SU-DHL-6 (cell line): ENCODE measurements around the gene TTLL11.

Experiments
- H2AFZ ChIP-seq: fragments of 200-600 bp; sonication (generic); 2 replicates; pipeline ENCODE4 v1.6.1; 2014; ENCODE audit warnings: low read depth, mild to moderate bottlenecking, moderate library complexity, mixed read lengths, antibody characterized with exemption, low read length; ENCODE audit not compliant: severe bottlenecking
- H3F3A ChIP-seq: fragments of 200-600 bp; shearing (Covaris generic); 2 replicates; pipeline ENCODE4 v1.6.0; 2016; ENCODE audit warnings: antibody characterized with exemption, mild to moderate bottlenecking; ENCODE audit not compliant: insufficient read depth
- H3K27ac ChIP-seq: fragments of 200-600 bp; sonication (generic); 2 replicates; pipeline ENCODE4 v1.5.1; 2016; ENCODE audit warnings: low read depth, mild to moderate bottlenecking, low read length, moderate library complexity, mixed read lengths
- H3K27me3 ChIP-seq: fragments of 200-600 bp; sonication (generic), shearing (Covaris generic); 2 replicates; pipeline ENCODE4 v1.6.0; 2014; ENCODE audit warnings: mild to moderate bottlenecking, low read length
- H3K36me3 ChIP-seq: fragments of 200-600 bp; sonication (generic); 2 replicates; pipeline ENCODE4 v1.6.1; 2014; ENCODE audit warnings: mild to moderate bottlenecking, low read length, mixed read lengths
- H3K4me2 ChIP-seq: fragments of 300-600, 200-600 bp; shearing (Covaris generic), sonication (generic); 2 replicates; pipeline ENCODE4 v1.6.0; 2014; ENCODE audit warnings: low read length, low read depth, mild to moderate bottlenecking; ENCODE audit not compliant: poor library complexity, severe bottlenecking
- H3K4me3 ChIP-seq: fragments of 200-600 bp; sonication (generic); 2 replicates; pipeline ENCODE4 v1.5.1; 2014; ENCODE audit warnings: antibody characterized with exemption, low read length, mild to moderate bottlenecking, mixed read lengths; ENCODE audit not compliant: insufficient read depth, poor library complexity, severe bottlenecking
- H3K79me2 ChIP-seq: fragments of 200-600 bp; sonication (generic); 2 replicates; pipeline ENCODE4 v1.6.1; 2014; ENCODE audit warnings: mild to moderate bottlenecking, low read length, moderate library complexity; ENCODE audit not compliant: insufficient read depth
- H3K9ac ChIP-seq: fragments of 200-600 bp; sonication (generic); 2 replicates; pipeline ENCODE4 v1.7.0; 2014; ENCODE audit warnings: mild to moderate bottlenecking, low read length
- H3K9me2 ChIP-seq: fragments of 200-600 bp; sonication (generic); replicated peaks from 2 replicates; pipeline ENCODE4 v1.6.1; 2014; ENCODE audit warnings: low read length; ENCODE audit not compliant: insufficient read depth
- H3K9me3 ChIP-seq: fragments of 200-600 bp; sonication (generic); 2 replicates; pipeline ENCODE4 v1.6.1; 2014; ENCODE audit warnings: low read length, mixed read lengths; ENCODE audit not compliant: insufficient read depth
- H4K20me1 ChIP-seq: fragments of 200-600 bp; sonication (generic); 2 replicates; pipeline ENCODE4 v1.6.1; 2014; ENCODE audit warnings: low read depth, mild to moderate bottlenecking, antibody characterized with exemption, low read length, moderate library complexity, mixed read lengths
- CTCF ChIP-seq: fragments of 200-600 bp; sonication (generic); IDR thresholded peaks from one replicate; pipeline ENCODE4 v1.5.1; 2017; ENCODE audit warnings: antibody characterized with exemption, mild to moderate bottlenecking, low read length, moderate library complexity; ENCODE audit not compliant: insufficient read depth, poor library complexity, severe bottlenecking
- EZH2phosphoT487 ChIP-seq: fragments of 200-600 bp; sonication (generic), shearing (Covaris generic); conservative IDR thresholded peaks from 2 replicates; pipeline ENCODE4 v1.6.1; 2018; ENCODE audit warnings: mild to moderate bottlenecking, antibody characterized with exemption, low read length, moderate library complexity, mixed read lengths

The TTLL11 gene

GRCh38 chr9:122133984-122134535, 41.0 kb upstream of the TTLL11 start:
- H4K20me1 ChIP-seq = no peaks in the 10 kb centered on the region
- TF ChIP-seq EZH2phosphoT487 (no peak), CTCF (no peak)
- no peaks in the 10 kb centered on the region for H3K36me3 ChIP-seq
- no peaks in the 10 kb centered on the region for H3K27me3 ChIP-seq
- H2AFZ ChIP-seq = no peak overlapping the region
- no peaks in the 10 kb centered on the region for H3K79me2 ChIP-seq
- H3K27ac ChIP-seq = no peak overlapping the region
- no peaks in the 10 kb centered on the region for H3K9me3 ChIP-seq
- no peak overlapping the region for H3K9ac ChIP-seq
- H3K4me2 ChIP-seq = no peak overlapping the region
- H3K4me3 ChIP-seq = no peak overlapping the region
- no peaks in the 10 kb centered on the region for H3F3A ChIP-seq
- H3K9me2 ChIP-seq = no peaks in the 10 kb centered on the region

- no peaks in the 10 kb centered on the region for H3K36me3 ChIP-seq
- no peak overlapping the region for H3K9ac ChIP-seq
- no peak overlapping the region for H3K27ac ChIP-seq
- no peaks in the 10 kb centered on the region for H3K79me2 ChIP-seq
- no peaks in the 10 kb centered on the region for H4K20me1 ChIP-seq
- no peak overlapping the region for H2AFZ ChIP-seq
- no peak overlapping the region for H3K4me3 ChIP-seq
- no peaks in the 10 kb centered on the region for H3K27me3 ChIP-seq
- TF ChIP-seq CTCF (no peak), EZH2phosphoT487 (no peak)
- no peaks in the 10 kb centered on the region for H3K9me2 ChIP-seq
- no peak overlapping the region for H3K4me2 ChIP-seq
- no peaks in the 10 kb centered on the region for H3F3A ChIP-seq
- H3K9me3 ChIP-seq = no peaks in the 10 kb centered on the region
These were observed 40.3 kb upstream of the TTLL11 start for GRCh38 chr9:122133263-122133983.

GRCh38 chr9:122132539-122132938, 39.4 kb upstream of the TTLL11 start:
- Histone ChIP-seq H2AFZ (no peak overlapping the region), H3K36me3 (no peaks in the 10 kb centered on the region), H4K20me1 (no peaks in the 10 kb centered on the region), H3K4me2 (no peak overlapping the region), H3K9me3 (no peaks in the 10 kb centered on the region), H3F3A (no peaks in the 10 kb centered on the region), H3K27me3 (no peaks in the 10 kb centered on the region), H3K9ac (no peak overlapping the region), H3K4me3 (no peak overlapping the region), H3K9me2 (no peaks in the 10 kb centered on the region), H3K79me2 (no peaks in the 10 kb centered on the region), H3K27ac (no peak overlapping the region)
- TF ChIP-seq CTCF (no peak), EZH2phosphoT487 (no peak)
